Ramos (cell line): ENCODE data around the gene PRR3.

Source experiments
- in situ Hi-C: fragments of 300-500 bp; cut with MboI; formaldehyde crosslinking; loops from one replicate; pipeline ENCODE4 v1.14.3; 2022; ENCODE audit warnings: low sequenced_read_pairs; ENCODE audit not compliant: unreplicated experiment

Gene PRR3

DNA sequence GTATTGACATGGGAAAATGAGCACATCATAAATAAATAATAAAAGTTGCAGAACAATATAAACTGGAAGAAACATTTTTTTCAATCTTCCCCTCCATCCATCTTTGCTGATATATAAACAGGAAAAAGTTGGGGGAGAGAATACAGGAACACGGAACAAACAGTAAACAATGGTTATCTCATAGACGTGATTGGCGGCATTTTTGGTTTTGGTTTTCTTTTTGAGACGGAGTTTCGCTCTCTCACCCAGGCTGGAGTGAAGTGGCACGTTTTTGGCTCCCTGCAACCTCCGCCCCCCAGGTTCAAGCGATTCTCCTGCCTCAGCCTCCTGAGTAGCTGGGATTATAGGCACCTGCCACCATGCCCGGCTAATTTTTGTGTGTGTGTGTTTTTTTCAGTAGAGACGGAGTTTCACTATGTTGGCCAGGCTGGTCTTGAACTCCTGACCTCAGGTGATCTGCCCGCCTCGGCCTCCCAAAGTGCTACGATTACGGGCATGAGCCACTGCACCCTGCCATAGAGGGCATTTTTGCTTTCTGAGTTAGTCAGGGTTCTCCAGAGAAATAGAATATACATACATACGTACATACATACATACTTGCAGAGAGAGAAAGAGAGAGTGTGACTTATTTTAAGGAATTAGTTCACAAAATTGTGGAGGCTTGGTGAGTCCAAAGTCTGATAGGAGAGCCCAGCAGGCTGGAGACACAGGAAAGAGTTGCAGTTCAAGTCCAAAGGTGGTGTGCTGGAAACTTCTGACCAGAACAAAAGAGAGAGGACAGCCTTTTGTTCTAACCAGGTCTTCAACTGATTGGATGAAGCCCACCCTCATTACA, 23.4 kb upstream of the PRR3 start:
- in situ Hi-C loops = loop anchor here (10.0 kb wide), 1 partner anchor 551 kb away; no protein-coding TSS in a partner anchor

GRCh38 chr6:30537931-30538330, 19.2 kb upstream of the PRR3 start:
- in situ Hi-C loops = loop anchor here (5.0 to 10.0 kb wide), 2 partner anchors 56 to 547 kb away; no protein-coding TSS in a partner anchor

DNA sequence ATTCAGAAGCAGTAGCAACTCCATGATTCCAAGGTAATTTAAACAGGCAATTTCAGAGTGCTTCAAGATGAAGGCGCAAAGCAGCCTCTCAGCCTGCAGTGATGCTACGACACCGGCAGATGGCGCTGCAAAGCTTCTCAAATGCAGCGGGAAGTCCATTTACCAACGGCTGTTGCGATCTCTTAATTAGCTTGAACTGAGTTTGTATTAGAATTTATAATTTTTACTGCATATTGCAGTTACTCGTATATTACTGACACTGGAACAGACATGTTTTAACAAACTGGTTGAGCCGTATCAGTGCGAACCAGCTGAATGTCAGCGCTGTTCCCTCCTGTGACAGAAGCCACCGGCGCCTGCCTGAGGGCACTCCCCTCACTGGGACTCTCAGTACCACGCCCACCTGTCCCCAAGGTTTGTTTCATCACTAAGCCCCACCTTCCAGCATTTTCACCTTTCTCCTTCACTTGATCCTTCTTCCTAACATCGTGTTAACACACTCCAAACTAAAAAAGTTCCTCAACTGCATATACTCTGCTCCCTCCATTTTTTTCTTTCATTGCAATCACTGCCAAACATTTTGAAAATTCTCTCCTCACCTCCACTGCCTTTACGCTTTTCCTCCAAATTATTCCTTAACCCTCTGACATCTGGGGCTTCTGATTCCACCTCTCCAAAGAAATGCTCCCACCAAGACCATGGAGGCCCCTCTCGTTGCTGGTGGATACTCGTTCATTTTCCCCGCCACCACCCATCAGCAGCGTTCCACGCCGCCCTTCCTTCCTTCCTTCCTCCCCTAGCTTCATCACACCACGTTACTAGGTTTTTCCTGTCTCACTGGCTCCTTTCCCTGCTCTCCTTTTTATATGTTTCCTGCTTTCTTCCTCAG, 15.3 kb upstream of the PRR3 start:
- in situ Hi-C loops = no loop called here

- in situ Hi-C loops = no loop called here
Measured at GRCh38 chr6:30542404-30542725, 14.7 kb upstream of the PRR3 start.

- in situ Hi-C loops = no loop called here
Measured at GRCh38 chr6:30542915-30543314, 14.2 kb upstream of the PRR3 start.

DNA sequence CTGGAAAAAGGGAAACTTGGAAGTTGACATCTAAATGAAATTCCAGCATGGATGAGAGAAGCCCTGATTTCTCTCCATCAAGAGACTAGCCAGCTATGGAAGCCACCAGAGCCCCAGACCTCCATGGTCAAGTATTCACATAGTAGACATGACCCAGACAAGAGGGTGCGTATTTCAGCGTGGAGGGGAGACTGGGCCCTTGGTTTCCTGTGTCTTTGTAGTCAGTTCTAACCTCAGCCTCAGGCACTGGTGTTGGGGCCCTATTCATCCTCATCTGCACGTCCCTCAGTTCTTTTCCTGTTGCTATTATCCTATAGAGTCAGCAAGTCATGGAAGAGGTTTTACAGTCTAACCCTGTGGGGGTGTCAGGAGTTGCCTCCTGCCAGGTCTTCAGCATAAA, 13.3 kb upstream of the PRR3 start:
- in situ Hi-C loops = no loop called here

DNA sequence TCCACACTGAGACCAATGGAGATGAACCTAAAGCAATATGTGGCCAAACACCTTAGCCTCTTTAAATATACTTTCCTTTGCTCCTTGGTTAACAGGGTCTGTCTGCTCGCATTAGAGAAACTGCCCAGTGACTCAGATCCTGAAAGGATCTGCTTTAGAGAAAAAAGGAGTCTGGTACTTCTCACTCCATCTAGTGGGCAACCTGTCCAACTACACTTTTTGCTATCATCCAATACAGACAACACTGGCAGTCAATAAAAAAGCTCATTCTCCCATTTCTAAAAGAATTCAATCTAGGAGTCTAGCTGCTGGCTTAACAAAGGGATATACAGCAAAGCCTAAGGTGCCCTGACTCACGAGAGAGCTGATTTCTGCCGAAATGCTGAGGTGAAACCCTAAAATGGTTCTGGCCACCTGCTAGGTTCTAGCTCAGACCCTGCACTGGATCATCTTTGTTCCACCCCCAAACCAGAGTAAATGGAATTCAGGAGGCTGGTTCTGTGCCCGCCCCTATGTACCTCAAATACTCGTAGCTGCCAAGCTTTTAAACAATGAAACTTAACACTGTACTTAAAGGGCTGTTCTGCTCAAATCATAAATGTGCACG, 12.3 kb upstream of the PRR3 start:
- in situ Hi-C loops = no loop called here

- in situ Hi-C loops = no loop called here
Measured at GRCh38 chr6:30547454-30547853, 9.6 kb upstream of the PRR3 start.

- in situ Hi-C loops = no loop called here
Measured at GRCh38 chr6:30548375-30548774, 8.7 kb upstream of the PRR3 start.

DNA sequence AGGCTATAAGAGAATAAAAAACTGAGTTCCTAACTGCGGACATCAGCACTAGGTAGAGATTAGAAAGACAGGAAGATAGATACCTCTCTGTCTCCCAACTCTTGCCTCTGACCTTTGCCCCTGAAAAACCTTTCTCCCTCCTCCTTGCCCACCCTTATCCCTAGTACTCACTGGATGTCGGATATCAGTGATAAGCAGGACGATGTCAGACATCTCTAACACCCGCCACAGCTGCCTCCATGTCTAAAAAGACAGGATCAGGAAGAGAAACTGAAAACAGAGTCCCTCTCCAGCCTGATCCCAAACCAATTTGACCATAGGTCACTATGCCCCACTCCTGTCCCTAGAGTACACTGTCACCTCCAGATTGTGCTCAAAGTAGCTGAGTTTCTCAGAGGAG, 2.7 kb upstream of the PRR3 start:
- in situ Hi-C loops = no loop called here

GRCh38 chr6:30554962-30555815, 1.9 kb upstream of the PRR3 start:
- in situ Hi-C loops = no loop called here

GRCh38 chr6:30555816-30556065, 1.4 kb upstream of the PRR3 start:
- in situ Hi-C loops = no loop called here

DNA sequence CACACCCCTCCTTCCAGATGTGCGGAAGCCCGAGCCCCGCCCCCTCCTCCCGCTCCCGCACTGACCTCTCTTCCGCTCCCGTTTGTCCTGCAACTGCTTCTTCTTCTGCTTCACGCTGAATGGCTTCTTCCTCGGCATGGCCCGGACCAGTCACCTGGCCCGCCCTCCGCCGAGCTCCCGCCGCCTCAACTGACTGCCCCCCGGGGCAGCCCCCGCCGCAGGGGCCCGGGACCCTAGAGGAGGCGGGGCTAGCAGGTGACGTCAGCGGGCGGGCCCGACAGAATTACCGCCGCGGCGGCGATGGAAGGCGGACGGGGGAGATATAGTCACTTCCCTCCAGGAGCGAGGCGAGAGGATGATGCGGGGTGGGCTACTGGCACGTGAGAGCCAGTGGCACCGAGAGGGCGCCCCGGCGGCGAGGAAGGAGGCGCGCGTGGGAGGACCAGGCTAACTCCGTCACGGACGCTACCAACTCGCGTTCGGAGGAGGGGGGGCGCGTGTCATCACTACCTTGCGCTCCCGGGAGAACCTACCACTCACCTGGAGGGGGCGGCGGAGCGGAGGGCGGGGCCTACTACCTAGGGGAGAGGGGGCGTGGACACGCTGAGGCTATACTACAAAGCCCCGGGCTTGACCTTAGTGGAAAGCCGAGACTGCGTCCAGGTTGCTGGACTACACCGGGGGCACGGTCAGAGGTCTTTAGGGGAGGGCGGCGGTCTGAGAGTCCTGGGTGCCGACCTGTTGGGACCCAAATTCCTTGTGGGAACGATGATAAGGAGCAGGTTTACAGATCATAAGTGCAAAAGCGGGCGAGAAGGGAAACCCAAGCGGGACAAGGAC, 809 bp upstream of the PRR3 start, which contains the start of gene GNL1:
GNL1 (minus strand) TSS at position 424 of the 840 bp plus-strand sequence; CDS start at position 138, 286 bp downstream.
- in situ Hi-C loops = no loop called here

- in situ Hi-C loops = no loop called here
Measured at GRCh38 chr6:30557683-30557981, 537 bp downstream of the PRR3 start.

DNA sequence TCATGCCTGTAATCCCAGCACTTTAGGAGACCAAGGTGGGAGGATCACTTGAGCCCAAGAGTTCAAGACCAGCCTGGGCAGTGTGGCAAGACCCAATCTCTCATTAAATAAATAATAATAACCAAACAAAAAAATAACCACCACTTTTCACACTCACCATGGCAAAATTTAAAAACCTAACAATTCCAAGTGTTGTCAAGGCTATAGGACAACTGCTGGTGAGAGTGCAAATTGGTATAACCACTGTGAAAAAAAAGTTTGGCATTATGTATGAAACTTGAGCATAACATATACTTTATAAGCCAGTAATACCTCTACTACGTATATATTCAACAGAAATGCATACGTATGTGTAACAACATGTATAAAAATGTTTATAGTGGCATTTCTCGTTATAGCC, 3.8 kb downstream of the PRR3 start:
- in situ Hi-C loops = no loop called here

- in situ Hi-C loops = no loop called here
Measured at GRCh38 chr6:30562470-30563425, 5.7 kb downstream of the PRR3 start.

DNA sequence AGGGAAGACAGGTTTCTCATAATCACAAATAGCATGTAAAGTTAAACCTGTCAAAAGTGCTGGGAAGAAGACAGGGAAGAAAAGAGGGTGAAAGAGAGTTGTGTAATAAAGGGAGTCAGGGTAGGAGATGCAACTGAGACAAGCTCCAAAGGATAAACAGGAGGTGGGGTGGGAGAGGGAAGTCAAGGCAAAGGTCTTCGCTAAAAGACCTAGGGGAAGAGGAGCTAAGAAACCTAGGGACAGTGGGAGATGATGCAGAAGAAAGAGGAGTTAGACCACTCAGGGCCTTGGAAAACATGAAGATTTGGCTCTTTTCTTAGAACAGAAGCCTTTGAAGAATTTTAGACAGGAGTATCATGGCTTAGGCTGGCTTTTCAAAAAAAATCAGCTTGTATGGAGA, 7.0 kb downstream of the PRR3 start:
- in situ Hi-C loops = no loop called here

DNA sequence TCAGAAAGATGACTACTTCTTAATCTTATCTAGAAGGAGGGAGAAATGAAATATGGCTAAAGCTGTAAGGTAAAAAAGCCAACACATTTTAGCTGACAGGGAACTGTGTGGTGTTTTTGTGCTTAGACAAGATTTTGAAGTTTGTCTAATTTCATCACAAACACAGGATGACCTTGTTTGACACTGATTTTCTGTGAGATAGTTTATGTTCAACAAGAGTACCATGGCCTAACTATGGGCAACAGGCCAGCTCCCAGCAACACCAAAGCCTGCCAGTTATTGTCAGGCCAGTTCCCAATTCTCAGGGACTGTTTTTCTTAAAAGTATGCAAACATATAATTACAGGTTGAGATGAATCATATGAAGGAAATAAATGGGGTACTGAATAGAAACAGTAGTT, 8.7 kb downstream of the PRR3 start:
- in situ Hi-C loops = no loop called here
